ENCODE data around the gene APOO. TPM values are rescaled to one million over a fixed set of nuclear protein-coding genes. Genes with fewer than 3 reads are reported as not detected.

Gene APOO
- total RNA-seq, 4 donors from 2014 or later = 12.1 to 20.6 (median 17.8) TPM

DNA sequence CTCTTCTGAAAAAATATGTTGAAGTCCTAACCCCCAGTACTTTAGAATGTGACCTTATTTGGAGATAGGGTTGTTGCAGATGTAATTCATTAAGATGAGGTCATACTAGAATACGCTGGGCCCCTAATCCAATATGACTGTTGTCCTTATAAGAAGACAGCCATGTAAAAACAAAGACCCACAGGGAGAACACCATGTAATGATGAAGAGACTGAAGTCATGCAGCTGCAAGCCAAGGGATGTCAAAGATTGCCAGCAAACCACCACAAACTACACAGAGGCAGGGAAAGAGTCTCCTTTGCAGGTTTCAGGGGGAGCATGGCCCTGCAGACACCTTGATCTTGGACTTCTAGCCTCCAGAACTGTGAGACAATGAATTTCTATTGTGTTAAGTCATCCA is 37.5 kb upstream of the APOO start:
- H3K4me3 ChIP-seq = no peak overlapping the region
- H3K4me1 ChIP-seq = no peaks in the 10 kb centered on the region
- DNase-seq = no peak
- H3K27ac ChIP-seq = no peak overlapping the region
- no peaks in the 10 kb centered on the region for H3K9me3 ChIP-seq
- no peaks in the 10 kb centered on the region for H3K36me3 ChIP-seq
- no peak for TF ChIP-seq POLR2A (IDR thresholded peaks at IDR 0.05)
- TF ChIP-seq, protein P1, sequence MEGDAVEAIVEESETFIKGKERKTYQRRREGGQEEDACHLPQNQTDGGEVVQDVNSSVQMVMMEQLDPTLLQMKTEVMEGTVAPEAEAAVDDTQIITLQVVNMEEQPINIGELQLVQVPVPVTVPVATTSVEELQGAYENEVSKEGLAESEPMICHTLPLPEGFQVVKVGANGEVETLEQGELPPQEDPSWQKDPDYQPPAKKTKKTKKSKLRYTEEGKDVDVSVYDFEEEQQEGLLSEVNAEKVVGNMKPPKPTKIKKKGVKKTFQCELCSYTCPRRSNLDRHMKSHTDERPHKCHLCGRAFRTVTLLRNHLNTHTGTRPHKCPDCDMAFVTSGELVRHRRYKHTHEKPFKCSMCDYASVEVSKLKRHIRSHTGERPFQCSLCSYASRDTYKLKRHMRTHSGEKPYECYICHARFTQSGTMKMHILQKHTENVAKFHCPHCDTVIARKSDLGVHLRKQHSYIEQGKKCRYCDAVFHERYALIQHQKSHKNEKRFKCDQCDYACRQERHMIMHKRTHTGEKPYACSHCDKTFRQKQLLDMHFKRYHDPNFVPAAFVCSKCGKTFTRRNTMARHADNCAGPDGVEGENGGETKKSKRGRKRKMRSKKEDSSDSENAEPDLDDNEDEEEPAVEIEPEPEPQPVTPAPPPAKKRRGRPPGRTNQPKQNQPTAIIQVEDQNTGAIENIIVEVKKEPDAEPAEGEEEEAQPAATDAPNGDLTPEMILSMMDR (IDR thresholded peaks at IDR 0.05) = no peak
- H3K27me3 ChIP-seq = no peaks in the 10 kb centered on the region

DNA sequence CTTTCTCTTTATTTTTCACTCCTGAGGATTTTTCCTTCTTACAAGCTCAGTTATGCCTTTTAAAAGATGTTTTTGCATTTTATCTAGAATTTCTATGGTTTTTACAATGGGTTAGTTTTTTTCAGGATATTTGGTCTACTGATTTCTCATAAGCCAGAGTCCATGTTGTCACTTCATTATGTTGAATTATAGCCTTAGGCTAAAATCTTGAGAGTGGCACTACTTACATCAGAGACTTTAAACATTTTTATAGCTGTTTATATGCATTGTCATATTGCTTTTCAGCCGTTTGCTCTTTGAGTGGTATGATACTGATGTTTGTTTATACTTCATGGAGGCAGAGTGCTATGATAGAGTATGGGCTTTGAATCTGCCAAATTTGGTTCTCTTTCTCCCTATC is 36.5 kb upstream of the APOO start:
- no peak overlapping the region for H3K4me3 ChIP-seq
- no peak for TF ChIP-seq POLR2A (IDR thresholded peaks at IDR 0.05)
- TF ChIP-seq, protein P1 (IDR thresholded peaks at IDR 0.05) = no peak

GRCh38 chrX:23939203-23939602 is 31.5 kb upstream of the APOO start:
- Histone ChIP-seq H3K4me1 (no peaks in the 10 kb centered on the region), H3K27ac (no peak overlapping the region), H3K4me3 (no peak overlapping the region), H3K9me3 (no peaks in the 10 kb centered on the region), H3K36me3 (no peaks in the 10 kb centered on the region), H3K27me3 (no peaks in the 10 kb centered on the region)
- TF ChIP-seq, protein P1 (IDR thresholded peaks at IDR 0.05) = no peak
- no peak for TF ChIP-seq POLR2A (IDR thresholded peaks at IDR 0.05)
- no peak for DNase-seq

More for the DNA sequence above, 36.5 kb upstream of the APOO start:
- no peaks in the 10 kb centered on the region for H3K27me3 ChIP-seq
- DNase-seq = no peak
- no peaks in the 10 kb centered on the region for H3K36me3 ChIP-seq
- H3K4me1 ChIP-seq = no peaks in the 10 kb centered on the region
- no peaks in the 10 kb centered on the region for H3K9me3 ChIP-seq
- H3K27ac ChIP-seq = no peak overlapping the region

GRCh38 chrX:23938690-23939089 is 31.0 kb upstream of the APOO start:
- TF ChIP-seq, protein P1 (IDR thresholded peaks at IDR 0.05) = no peak
- no peak for TF ChIP-seq POLR2A (IDR thresholded peaks at IDR 0.05)
- no peaks in the 10 kb centered on the region for H3K4me1 ChIP-seq
- DNase-seq = no peak
- no peaks in the 10 kb centered on the region for H3K9me3 ChIP-seq
- no peak overlapping the region for H3K27ac ChIP-seq
- no peak overlapping the region for H3K4me3 ChIP-seq
- H3K36me3 ChIP-seq = no peaks in the 10 kb centered on the region
- no peaks in the 10 kb centered on the region for H3K27me3 ChIP-seq

- H3K27ac ChIP-seq = no peak overlapping the region
- no peak for DNase-seq
- no peak overlapping the region for H3K4me3 ChIP-seq
- H3K27me3 ChIP-seq = no peaks in the 10 kb centered on the region
- no peaks in the 10 kb centered on the region for H3K4me1 ChIP-seq
- TF ChIP-seq POLR2A (IDR thresholded peaks at IDR 0.05) = no peak
- TF ChIP-seq, protein P1 (IDR thresholded peaks at IDR 0.05) = no peak
- no peaks in the 10 kb centered on the region for H3K36me3 ChIP-seq
- no peaks in the 10 kb centered on the region for H3K9me3 ChIP-seq
These were observed 29.4 kb upstream of the APOO start for GRCh38 chrX:23937100-23937499.

- no peak for TF ChIP-seq POLR2A (IDR thresholded peaks at IDR 0.05)
- TF ChIP-seq, protein P1 (IDR thresholded peaks at IDR 0.05) = no peak
- DNase-seq = no peak
These were observed 28.4 kb upstream of the APOO start for GRCh38 chrX:23936180-23936579.

More at GRCh38 chrX:23936180-23936579, 28.4 kb upstream of the APOO start:
- Histone ChIP-seq H3K4me3 (no peak overlapping the region), H3K9me3 (no peaks in the 10 kb centered on the region), H3K36me3 (no peaks in the 10 kb centered on the region), H3K27ac (no peak overlapping the region), H3K4me1 (no peaks in the 10 kb centered on the region), H3K27me3 (no peaks in the 10 kb centered on the region)
